ENCODE results near the gene AKAP17A. TPM values are rescaled to one million over a fixed set of nuclear protein-coding genes. Genes with fewer than 3 reads are reported as not detected.

The AKAP17A gene
- total RNA-seq, 1 experiment from 2014 or later, result 28.3 TPM

DNA sequence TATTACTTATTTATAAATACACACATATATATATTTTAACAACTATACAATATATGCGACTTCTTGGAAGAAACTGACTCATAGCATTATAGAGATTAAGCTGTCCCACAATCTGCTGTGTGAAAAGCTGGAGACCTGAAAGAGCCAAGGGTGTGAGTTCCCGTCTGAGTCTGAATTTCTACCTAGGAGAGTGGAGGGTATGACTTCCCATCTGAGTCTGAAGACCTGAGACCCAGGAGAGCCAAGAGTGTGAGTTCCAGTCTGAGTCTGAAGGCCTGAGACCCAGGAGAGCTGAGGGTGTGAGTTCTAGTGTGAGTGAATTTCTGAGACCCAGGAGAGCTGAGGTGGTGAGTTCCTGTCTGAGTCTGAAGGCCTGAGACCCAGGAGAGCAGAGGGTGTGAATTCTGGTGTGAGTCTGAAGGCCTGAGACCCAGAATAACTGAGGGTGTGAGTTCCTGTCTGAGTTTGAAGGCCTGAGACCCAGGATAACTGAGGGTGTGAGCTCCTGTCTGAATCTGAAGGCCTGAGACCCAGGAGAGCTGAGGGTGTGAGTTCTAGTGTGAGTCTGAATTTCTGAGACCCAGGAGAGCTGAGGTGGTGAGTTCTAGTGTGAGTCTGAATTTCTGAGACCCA lies 45.5 kb upstream of the AKAP17A start:
- Histone ChIP-seq H3F3A (ENCODE audit: insufficient read depth, low read depth) (no peaks in the 10 kb centered on the region), H3K4me3 (no peak overlapping the region), H3K9me2 (ENCODE audit: insufficient read depth) (no peaks in the 10 kb centered on the region), H3K27me3 (ENCODE audit: insufficient read depth, low read depth) (no peaks in the 10 kb centered on the region), H3K4me1 (replicated peaks; ENCODE audit: insufficient read depth) (no peaks in the 10 kb centered on the region), H2AFZ (no peak overlapping the region), H3K4me2 (no peak overlapping the region), H3K9me3 (ENCODE audit: insufficient read depth, low read depth) (no peaks in the 10 kb centered on the region), H3K36me3 (ENCODE audit: low read depth) (no peaks in the 10 kb centered on the region), H3K27ac (no peak overlapping the region), H3K79me2 (ENCODE audit: low read depth) (no peaks in the 10 kb centered on the region), H4K20me1 (ENCODE audit: insufficient read depth) (no peaks in the 10 kb centered on the region)
- no TSS peak for BruUV-seq (replicated peaks)
- intact Hi-C loops (cut with micrococcal nuclease; ENCODE audit: unreplicated experiment), result no loop called here
- CTCF ChIA-PET, result no interaction called here
- TF ChIP-seq, protein P1, sequence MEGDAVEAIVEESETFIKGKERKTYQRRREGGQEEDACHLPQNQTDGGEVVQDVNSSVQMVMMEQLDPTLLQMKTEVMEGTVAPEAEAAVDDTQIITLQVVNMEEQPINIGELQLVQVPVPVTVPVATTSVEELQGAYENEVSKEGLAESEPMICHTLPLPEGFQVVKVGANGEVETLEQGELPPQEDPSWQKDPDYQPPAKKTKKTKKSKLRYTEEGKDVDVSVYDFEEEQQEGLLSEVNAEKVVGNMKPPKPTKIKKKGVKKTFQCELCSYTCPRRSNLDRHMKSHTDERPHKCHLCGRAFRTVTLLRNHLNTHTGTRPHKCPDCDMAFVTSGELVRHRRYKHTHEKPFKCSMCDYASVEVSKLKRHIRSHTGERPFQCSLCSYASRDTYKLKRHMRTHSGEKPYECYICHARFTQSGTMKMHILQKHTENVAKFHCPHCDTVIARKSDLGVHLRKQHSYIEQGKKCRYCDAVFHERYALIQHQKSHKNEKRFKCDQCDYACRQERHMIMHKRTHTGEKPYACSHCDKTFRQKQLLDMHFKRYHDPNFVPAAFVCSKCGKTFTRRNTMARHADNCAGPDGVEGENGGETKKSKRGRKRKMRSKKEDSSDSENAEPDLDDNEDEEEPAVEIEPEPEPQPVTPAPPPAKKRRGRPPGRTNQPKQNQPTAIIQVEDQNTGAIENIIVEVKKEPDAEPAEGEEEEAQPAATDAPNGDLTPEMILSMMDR (conservative IDR thresholded peaks at IDR 0.05), result no peak
- no peak for TF ChIP-seq EZH2 (IDR thresholded peaks at IDR 0.05; ENCODE audit: low read depth)
- POLR2A ChIA-PET (ENCODE audit: unreplicated experiment), result no interaction called here
- no peak for DNase-seq

DNA sequence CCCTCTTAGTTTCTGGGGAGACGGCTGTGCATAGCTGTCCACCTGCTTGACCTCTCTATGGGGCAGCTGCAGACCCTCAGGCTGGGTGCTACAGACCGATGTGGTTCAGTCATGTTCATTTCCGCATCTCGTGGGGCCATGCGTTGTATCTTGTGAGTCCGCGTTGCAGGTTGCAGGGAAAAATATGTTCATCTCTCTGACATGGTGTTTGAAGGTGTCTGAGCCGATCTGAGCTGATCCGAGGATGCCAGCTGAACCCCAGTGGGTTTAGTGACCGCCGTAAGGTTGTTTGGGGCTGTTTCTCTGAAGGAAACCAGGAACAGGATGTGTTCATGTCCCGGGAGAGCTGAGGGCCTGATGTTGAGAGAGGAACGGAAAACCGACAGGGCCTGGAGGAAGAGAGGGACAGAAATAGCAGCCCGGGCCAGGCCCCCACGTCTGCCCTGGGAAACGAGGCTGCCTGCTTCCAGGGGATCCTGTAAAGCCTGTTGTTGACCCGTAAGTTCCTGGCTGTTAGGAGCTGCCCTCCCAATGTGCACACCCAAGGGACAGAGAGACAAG lies 44.6 kb upstream of the AKAP17A start:
- CTCF ChIA-PET, result no interaction called here
- Histone ChIP-seq H3K9me2 (ENCODE audit: insufficient read depth) (no peaks in the 10 kb centered on the region), H2AFZ (no peak overlapping the region), H4K20me1 (ENCODE audit: insufficient read depth) (no peaks in the 10 kb centered on the region), H3K79me2 (ENCODE audit: low read depth) (no peaks in the 10 kb centered on the region), H3F3A (ENCODE audit: insufficient read depth, low read depth) (no peaks in the 10 kb centered on the region), H3K4me1 (replicated peaks; ENCODE audit: insufficient read depth) (no peaks in the 10 kb centered on the region), H3K27ac (no peak overlapping the region), H3K27me3 (ENCODE audit: insufficient read depth, low read depth) (peaks cover 6% of the 10 kb centered on the region; the same call in 1 of the 2 replicates), H3K4me3 (no peak overlapping the region), H3K36me3 (ENCODE audit: low read depth) (no peaks in the 10 kb centered on the region), H3K4me2 (no peak overlapping the region), H3K9me3 (ENCODE audit: insufficient read depth, low read depth) (no peaks in the 10 kb centered on the region)
- POLR2A ChIA-PET (ENCODE audit: unreplicated experiment), result no interaction called here
- no peak for TF ChIP-seq EZH2 (IDR thresholded peaks at IDR 0.05; ENCODE audit: low read depth)
- TF ChIP-seq, protein P1 (conservative IDR thresholded peaks at IDR 0.05), result no peak
- no TSS peak for BruUV-seq (replicated peaks)
- intact Hi-C loops (cut with micrococcal nuclease; ENCODE audit: unreplicated experiment), result no loop called here
- DNase-seq, result no peak

DNA sequence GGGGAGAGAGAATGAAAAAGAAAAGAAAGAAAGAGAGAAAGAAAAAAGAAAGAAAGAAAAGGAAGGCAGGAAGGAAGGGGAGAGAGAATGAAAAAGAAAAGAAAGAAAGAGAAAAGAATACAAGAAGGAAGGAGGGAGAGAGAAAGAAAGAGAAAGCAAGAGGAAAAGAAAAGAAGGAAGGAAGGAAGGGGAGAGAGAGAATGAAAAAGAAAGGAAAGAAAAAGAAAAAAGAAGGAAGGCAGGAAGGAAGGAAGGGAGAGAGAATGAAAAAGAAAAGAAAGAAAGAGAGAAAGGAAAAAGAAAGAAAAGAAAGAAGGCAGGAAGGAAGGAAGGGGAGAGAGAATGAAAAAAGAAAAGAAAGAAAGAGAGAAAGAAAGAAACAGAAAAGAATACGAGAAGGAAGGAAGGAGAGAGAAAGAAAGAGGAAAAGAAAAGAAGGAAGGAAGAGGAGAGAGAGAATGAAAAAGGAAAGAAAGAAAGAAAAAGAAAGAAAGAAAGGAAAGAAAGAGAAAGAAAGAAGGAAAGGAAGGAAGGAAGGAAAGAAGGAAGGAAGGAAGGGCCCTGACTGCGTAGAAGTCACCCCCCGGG lies 39.4 kb upstream of the AKAP17A start:
- CTCF ChIA-PET, result no interaction called here

More for the DNA sequence above, 39.4 kb upstream of the AKAP17A start:
- intact Hi-C loops (cut with micrococcal nuclease; ENCODE audit: unreplicated experiment), result no loop called here
- H3F3A ChIP-seq (ENCODE audit: insufficient read depth, low read depth), result peaks cover 8% of the 10 kb centered on the region; the same call in 1 of the 2 replicates
- H2AFZ ChIP-seq, result no peak overlapping the region
- H3K4me2 ChIP-seq, result no peak overlapping the region
- no peaks in the 10 kb centered on the region for H4K20me1 ChIP-seq (ENCODE audit: insufficient read depth)
- no peak for DNase-seq
- no peaks in the 10 kb centered on the region; the same call in 1 of the 2 replicates for H3K9me3 ChIP-seq (ENCODE audit: insufficient read depth, low read depth)
- no TSS peak for BruUV-seq (replicated peaks)
- H3K27me3 ChIP-seq (ENCODE audit: insufficient read depth, low read depth), result peaks cover 9% of the 10 kb centered on the region; the same call in 1 of the 2 replicates
- H3K9me2 ChIP-seq (ENCODE audit: insufficient read depth), result no peaks in the 10 kb centered on the region
- peaks cover 7% of the 10 kb centered on the region; the same call in 1 of the 2 replicates for H3K4me1 ChIP-seq (replicated peaks; ENCODE audit: insufficient read depth)
- H3K4me3 ChIP-seq, result no peak overlapping the region
- no peaks in the 10 kb centered on the region for H3K36me3 ChIP-seq (ENCODE audit: low read depth)
- TF ChIP-seq, protein P1 (conservative IDR thresholded peaks at IDR 0.05), result no peak
- no peak for TF ChIP-seq EZH2 (IDR thresholded peaks at IDR 0.05; ENCODE audit: low read depth)
- no peaks in the 10 kb centered on the region for H3K79me2 ChIP-seq (ENCODE audit: low read depth)
- no peak overlapping the region for H3K27ac ChIP-seq
- POLR2A ChIA-PET (ENCODE audit: unreplicated experiment), result no interaction called here
